ENCODE results near the gene SLFN5.

DNA sequence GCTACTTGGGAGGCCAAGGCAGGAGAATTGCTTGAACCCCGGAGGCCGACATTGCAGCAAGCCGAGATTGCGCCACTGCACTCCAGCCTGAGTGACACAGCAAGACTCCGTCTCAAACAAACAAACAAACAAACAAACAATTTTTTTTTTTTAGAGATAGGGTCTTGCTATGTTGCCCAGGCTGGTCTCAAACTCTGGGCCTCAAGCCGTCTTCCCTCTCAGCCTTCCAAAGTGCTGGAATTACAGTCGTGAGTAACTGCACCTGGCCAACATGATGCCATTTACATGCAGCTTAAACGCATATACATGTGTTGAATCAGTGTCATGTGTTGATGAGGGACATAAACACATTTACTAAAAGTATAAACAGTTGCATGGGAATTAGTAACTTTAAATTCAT, 2.0 kb upstream of the SLFN5 start:
- TF ChIP-seq, protein P1, sequence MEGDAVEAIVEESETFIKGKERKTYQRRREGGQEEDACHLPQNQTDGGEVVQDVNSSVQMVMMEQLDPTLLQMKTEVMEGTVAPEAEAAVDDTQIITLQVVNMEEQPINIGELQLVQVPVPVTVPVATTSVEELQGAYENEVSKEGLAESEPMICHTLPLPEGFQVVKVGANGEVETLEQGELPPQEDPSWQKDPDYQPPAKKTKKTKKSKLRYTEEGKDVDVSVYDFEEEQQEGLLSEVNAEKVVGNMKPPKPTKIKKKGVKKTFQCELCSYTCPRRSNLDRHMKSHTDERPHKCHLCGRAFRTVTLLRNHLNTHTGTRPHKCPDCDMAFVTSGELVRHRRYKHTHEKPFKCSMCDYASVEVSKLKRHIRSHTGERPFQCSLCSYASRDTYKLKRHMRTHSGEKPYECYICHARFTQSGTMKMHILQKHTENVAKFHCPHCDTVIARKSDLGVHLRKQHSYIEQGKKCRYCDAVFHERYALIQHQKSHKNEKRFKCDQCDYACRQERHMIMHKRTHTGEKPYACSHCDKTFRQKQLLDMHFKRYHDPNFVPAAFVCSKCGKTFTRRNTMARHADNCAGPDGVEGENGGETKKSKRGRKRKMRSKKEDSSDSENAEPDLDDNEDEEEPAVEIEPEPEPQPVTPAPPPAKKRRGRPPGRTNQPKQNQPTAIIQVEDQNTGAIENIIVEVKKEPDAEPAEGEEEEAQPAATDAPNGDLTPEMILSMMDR (IDR thresholded peaks at IDR 0.05) = no peak
- TF ChIP-seq EP300 (IDR thresholded peaks at IDR 0.05) (no peak), POLR2AphosphoS5 (IDR thresholded peaks at IDR 0.05) (no peak)
